Liver (tissue), 3 donors: ENCODE measurements around the gene MT3.
"Not testable (repeated sequence)": the region's sequence is repeated elsewhere in the genome, so short reads cannot be mapped to it uniquely, and the experiment has no call there.

Source experiments
- EGR1 ChIP-seq, 2 donors: IDR thresholded peaks; 2 replicates each; pipeline ENCODE4 v1.6.1; 2016 to 2018; ENCODE audit warnings: antibody characterized with exemption in 2 of 2, low read depth in 2 of 2
- FOXA1 ChIP-seq: IDR thresholded peaks from 2 replicates; pipeline ENCODE4 v1.6.1; 2016; ENCODE audit warnings: antibody characterized with exemption
- FOXA2 ChIP-seq: IDR thresholded peaks from 2 replicates; pipeline ENCODE4 v1.6.1; 2016; ENCODE audit warnings: antibody characterized with exemption
- GABPA ChIP-seq, 2 donors: IDR thresholded peaks in 1 of 2; conservative IDR thresholded peaks in 1 of 2; 2 replicates each; pipeline ENCODE4 v1.6.1; 2016; ENCODE audit warnings: antibody characterized with exemption in 2 of 2, mild to moderate bottlenecking in 1 of 2, moderate library complexity in 1 of 2
- JUND ChIP-seq, 2 donors: IDR thresholded peaks; 2 replicates each; pipeline ENCODE4 v1.6.1; 2016; ENCODE audit warnings: antibody characterized with exemption in 2 of 2
- RAD21 ChIP-seq, 2 donors: IDR thresholded peaks; 2 replicates each; pipeline ENCODE4 v1.6.1; 2016; ENCODE audit warnings: antibody characterized with exemption in 2 of 2, mild to moderate bottlenecking in 2 of 2
- SP1 ChIP-seq: IDR thresholded peaks from 2 replicates; pipeline ENCODE4 v1.6.1; 2018; ENCODE audit warnings: antibody characterized with exemption, mild to moderate bottlenecking
- TAF1 ChIP-seq: conservative IDR thresholded peaks from 2 replicates; pipeline ENCODE4 v1.6.1; 2016; ENCODE audit warnings: antibody characterized with exemption, mild to moderate bottlenecking
- YY1 ChIP-seq: IDR thresholded peaks from 2 replicates; pipeline ENCODE4 v1.6.1; 2016; ENCODE audit warnings: antibody characterized with exemption, mild to moderate bottlenecking
- TF ChIP-seq, protein P1 (sequence below): fragments of 150-350 bp; IDR thresholded peaks from 2 replicates; pipeline ENCODE4 v1.5.1; 2017; ENCODE audit warnings: improper control_type of control experiment, low read depth, low read length; ENCODE audit not compliant: missing input control
- TF ChIP-seq, protein P2 (sequence below): IDR thresholded peaks from 2 replicates; pipeline ENCODE4 v1.6.1; 2016; ENCODE audit warnings: antibody characterized with exemption
- TF ChIP-seq, protein P3 (sequence below): IDR thresholded peaks from 2 replicates; pipeline ENCODE4 v1.6.1; 2016; ENCODE audit warnings: antibody characterized with exemption, mild to moderate bottlenecking
- TF ChIP-seq, protein P4 (sequence below): IDR thresholded peaks from 2 replicates; pipeline ENCODE4 v1.6.1; 2016; ENCODE audit warnings: antibody characterized with exemption
- donor health status: healthy.
- donor health status: healthy.

DNA sequence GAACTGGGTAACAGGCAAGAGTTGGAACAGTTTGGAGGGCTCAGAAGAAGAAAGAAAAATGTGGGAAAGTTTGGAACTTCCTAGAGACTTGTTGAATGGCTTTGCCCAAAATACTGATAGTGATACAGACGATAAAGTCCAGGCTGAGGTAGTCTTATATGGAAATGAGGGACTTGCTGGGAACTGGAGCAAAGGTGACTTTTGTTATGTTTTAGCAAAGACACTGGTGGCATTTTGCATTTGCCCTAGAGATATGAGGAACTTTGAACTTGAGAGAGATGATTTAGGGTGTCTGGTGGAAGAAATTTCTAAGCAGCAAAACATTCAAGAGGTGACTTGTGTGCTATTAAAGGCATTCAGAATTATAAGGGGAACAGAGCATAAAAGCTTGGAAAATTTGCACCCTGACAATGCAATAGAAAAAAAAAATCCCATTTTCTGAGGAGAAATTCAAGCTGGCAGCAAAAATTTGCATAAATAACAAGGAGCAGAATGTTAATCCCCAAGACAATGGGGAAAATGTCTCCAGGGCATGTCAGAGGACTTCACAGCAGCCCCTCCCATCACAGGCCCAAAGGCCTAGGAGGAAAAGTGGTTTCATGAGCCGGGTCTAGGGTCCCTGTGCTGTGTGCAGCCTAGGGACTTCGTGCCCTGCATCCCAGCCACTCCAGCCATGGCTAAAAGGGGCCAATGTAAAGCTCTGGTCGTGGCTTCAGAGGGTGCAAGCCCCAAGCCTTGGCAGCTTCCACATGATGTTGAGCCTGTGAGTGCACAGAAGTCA is 32.5 kb downstream of the MT3 start:
- TF ChIP-seq, protein P1, sequence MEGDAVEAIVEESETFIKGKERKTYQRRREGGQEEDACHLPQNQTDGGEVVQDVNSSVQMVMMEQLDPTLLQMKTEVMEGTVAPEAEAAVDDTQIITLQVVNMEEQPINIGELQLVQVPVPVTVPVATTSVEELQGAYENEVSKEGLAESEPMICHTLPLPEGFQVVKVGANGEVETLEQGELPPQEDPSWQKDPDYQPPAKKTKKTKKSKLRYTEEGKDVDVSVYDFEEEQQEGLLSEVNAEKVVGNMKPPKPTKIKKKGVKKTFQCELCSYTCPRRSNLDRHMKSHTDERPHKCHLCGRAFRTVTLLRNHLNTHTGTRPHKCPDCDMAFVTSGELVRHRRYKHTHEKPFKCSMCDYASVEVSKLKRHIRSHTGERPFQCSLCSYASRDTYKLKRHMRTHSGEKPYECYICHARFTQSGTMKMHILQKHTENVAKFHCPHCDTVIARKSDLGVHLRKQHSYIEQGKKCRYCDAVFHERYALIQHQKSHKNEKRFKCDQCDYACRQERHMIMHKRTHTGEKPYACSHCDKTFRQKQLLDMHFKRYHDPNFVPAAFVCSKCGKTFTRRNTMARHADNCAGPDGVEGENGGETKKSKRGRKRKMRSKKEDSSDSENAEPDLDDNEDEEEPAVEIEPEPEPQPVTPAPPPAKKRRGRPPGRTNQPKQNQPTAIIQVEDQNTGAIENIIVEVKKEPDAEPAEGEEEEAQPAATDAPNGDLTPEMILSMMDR, result not testable (repeated sequence)
- not testable (repeated sequence) for TF ChIP-seq TAF1; FOXA1; EGR1 (IDR thresholded peaks at IDR 0.05; ENCODE audit: low read depth in 2 of 2); GABPA (IDR thresholded peaks at IDR 0.05 in 1 of 2, conservative IDR thresholded peaks at IDR 0.05 in 1 of 2); YY1; RAD21 (IDR thresholded peaks at IDR 0.05); JUND (IDR thresholded peaks at IDR 0.05); FOXA2
- TF ChIP-seq, protein P2, sequence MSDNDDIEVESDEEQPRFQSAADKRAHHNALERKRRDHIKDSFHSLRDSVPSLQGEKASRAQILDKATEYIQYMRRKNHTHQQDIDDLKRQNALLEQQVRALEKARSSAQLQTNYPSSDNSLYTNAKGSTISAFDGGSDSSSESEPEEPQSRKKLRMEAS, result not testable (repeated sequence)
- TF ChIP-seq SP1, result peak; percentile 43
- TF ChIP-seq, protein P3, sequence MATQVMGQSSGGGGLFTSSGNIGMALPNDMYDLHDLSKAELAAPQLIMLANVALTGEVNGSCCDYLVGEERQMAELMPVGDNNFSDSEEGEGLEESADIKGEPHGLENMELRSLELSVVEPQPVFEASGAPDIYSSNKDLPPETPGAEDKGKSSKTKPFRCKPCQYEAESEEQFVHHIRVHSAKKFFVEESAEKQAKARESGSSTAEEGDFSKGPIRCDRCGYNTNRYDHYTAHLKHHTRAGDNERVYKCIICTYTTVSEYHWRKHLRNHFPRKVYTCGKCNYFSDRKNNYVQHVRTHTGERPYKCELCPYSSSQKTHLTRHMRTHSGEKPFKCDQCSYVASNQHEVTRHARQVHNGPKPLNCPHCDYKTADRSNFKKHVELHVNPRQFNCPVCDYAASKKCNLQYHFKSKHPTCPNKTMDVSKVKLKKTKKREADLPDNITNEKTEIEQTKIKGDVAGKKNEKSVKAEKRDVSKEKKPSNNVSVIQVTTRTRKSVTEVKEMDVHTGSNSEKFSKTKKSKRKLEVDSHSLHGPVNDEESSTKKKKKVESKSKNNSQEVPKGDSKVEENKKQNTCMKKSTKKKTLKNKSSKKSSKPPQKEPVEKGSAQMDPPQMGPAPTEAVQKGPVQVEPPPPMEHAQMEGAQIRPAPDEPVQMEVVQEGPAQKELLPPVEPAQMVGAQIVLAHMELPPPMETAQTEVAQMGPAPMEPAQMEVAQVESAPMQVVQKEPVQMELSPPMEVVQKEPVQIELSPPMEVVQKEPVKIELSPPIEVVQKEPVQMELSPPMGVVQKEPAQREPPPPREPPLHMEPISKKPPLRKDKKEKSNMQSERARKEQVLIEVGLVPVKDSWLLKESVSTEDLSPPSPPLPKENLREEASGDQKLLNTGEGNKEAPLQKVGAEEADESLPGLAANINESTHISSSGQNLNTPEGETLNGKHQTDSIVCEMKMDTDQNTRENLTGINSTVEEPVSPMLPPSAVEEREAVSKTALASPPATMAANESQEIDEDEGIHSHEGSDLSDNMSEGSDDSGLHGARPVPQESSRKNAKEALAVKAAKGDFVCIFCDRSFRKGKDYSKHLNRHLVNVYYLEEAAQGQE, result not testable (repeated sequence)
- TF ChIP-seq, protein P4, sequence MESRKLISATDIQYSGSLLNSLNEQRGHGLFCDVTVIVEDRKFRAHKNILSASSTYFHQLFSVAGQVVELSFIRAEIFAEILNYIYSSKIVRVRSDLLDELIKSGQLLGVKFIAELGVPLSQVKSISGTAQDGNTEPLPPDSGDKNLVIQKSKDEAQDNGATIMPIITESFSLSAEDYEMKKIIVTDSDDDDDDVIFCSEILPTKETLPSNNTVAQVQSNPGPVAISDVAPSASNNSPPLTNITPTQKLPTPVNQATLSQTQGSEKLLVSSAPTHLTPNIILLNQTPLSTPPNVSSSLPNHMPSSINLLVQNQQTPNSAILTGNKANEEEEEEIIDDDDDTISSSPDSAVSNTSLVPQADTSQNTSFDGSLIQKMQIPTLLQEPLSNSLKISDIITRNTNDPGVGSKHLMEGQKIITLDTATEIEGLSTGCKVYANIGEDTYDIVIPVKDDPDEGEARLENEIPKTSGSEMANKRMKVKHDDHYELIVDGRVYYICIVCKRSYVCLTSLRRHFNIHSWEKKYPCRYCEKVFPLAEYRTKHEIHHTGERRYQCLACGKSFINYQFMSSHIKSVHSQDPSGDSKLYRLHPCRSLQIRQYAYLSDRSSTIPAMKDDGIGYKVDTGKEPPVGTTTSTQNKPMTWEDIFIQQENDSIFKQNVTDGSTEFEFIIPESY, result not testable (repeated sequence)
